Measurements from ENCODE around the gene CTTN. TPM values are rescaled to one million over a fixed set of nuclear protein-coding genes. Genes with fewer than 3 reads are reported as not detected.

The CTTN gene
- total RNA-seq, 1 experiment from 2014 or later, result 71.3 TPM

DNA sequence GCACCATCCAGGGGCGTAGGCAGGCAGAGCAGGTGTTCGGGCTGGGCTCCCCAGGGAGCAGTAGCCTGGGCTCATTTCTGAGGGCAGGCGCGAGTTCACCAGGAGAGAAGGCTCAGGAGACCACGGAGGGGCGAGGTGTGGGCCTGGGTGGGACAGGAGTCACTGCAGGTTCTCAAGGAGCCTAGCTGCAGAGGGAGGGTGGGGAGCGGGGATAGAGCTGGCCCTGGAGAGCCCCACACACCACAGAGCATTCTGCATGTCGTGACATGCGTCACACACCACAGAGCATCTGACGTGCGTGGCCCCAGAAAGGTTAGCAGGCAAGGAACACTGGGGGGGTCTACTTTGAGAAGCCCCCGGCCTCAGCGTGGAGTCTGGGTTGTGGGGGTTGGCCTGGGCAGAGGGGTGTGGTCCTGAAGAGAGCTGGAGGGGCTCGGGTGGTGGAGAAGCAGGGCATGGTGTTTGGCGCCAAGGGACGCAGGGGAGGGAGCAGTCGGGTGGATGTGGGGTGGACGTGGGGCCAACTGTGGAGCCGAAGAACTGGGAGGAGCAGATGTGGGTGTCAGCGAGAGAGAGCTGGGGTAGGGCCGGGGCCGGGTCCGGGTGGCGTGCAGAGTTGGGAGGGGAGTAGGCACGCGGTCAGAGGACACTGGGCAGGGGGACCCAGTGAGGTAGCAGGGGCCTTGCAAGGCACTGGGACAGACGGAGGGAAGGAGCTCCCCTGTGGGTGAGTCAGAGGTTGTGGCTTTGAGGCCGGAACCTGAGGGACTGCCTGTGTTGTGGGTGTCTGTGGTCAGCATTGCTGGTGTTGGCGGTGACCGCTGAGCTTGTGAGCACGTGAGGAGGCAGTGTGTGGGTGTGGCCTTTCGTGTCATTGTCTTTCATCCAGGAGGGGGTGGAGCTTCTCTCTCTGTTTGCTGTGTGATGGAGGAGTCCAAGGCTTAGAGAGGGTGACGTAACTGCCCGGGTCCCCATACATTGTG lies 25.5 kb downstream of the CTTN start:
- Histone ChIP-seq H3K27ac (no peak overlapping the region), H3K4me1 (no peaks in the 10 kb centered on the region), H3K27me3 (no peaks in the 10 kb centered on the region), H3K4me3 (no peak overlapping the region), H3K9me3 (replicated peaks) (no peaks in the 10 kb centered on the region), H3K36me3 (peaks cover 31% of the 10 kb centered on the region)
- DNase-seq, result peak; percentile 44 to 49

DNA sequence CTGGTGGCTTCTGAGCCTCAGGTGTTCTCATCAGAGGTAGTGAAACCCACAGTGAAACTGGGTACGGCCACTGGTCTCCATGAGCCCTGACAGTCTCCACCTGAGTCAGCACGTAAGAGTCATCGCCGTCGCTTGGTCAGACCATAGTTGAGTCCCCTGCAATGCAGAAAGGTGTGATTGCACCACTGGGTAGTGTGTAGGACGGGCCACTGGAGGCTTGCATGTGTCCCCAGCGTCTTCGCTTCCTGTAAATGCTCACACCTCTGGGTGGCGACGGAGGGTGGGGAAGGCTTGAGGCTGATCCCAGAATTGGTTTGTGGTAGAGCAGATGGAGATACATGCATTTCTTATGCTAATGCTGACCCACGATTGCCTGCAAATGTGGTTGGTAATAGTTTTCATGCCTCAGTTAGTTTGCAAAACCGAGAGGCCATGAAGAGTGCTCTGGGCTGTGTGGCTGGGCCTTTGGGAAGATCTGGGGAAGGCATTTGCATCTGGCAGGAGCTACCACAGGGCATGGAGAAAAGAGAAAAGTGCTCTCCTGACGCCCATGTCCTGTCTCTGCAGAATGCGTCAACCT lies 26.5 kb downstream of the CTTN start:
- no peak for DNase-seq
- Histone ChIP-seq H3K4me3 (no peak overlapping the region), H3K36me3 (peaks cover 30% of the 10 kb centered on the region), H3K4me1 (no peaks in the 10 kb centered on the region), H3K27me3 (no peaks in the 10 kb centered on the region), H3K9me3 (replicated peaks) (no peaks in the 10 kb centered on the region), H3K27ac (no peak overlapping the region)

DNA sequence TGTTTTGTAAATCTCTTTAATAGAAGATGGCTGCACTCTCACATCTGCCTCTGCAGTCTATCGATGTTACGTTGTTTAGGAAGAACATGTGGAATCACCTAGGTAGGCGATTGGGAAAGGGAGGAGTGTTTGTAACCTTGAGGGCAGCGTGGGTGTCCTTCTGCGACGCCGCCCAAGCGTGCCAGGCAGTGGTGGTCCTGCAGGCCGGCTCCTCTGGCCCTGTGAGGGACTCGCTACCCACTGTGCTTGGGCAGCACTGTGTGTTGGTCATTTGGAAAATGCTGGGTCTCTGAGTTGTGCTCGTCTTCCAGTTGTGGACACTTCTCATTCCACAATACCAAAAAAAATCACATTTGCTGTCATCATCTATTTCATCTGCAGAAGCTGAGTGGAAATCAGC lies 29.1 kb downstream of the CTTN start:
- Histone ChIP-seq H3K9me3 (replicated peaks) (no peaks in the 10 kb centered on the region), H3K4me1 (no peaks in the 10 kb centered on the region), H3K4me3 (no peak overlapping the region), H3K36me3 (peaks cover 18% of the 10 kb centered on the region; the same call in 1 of the 2 replicates), H3K27me3 (no peaks in the 10 kb centered on the region), H3K27ac (no peak overlapping the region)
- no peak for DNase-seq

DNA sequence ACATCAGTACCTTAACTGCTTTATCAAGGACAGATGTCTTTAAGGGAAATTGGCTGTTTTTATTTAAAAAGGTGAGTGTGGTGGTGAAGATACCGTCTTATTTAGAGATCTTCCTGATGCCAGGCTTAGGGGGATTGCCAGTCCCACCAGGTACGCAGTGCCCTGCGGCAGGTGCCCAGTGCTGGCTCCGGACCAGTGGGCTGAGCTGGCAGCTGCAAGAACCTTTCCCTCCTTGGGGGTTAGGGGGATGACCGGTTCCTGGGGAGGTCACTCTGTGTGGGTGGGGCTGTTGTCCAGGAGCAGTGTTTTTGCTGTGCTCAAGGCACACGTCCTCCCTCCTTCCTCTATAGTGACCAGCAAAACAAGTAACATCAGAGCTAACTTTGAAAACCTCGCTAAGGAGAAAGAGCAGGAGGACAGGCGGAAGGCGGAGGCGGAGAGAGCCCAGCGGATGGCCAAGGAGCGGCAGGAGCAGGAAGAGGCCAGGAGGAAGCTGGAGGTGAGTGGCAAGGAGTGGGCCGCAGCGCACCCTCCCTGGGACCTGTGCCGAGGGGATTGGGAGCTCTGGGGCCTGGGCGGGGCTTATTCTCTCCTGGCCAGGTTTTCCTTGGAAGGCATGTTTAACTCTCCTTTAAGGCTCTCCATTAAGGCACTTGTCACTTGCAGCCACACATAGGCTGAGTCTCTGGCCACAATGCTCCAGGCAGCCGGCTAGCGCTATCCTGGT lies 30.5 kb downstream of the CTTN start:
- peaks cover 13% of the 10 kb centered on the region; the same call in 1 of the 2 replicates for H3K36me3 ChIP-seq
- DNase-seq, result no peak
- peaks cover 4% of the 10 kb centered on the region; the same call in 1 of the 2 replicates for H3K4me1 ChIP-seq
- H3K4me3 ChIP-seq, result no peak overlapping the region
- no peaks in the 10 kb centered on the region for H3K9me3 ChIP-seq (replicated peaks)
- H3K27me3 ChIP-seq, result no peaks in the 10 kb centered on the region
- H3K27ac ChIP-seq, result no peak overlapping the region

DNA sequence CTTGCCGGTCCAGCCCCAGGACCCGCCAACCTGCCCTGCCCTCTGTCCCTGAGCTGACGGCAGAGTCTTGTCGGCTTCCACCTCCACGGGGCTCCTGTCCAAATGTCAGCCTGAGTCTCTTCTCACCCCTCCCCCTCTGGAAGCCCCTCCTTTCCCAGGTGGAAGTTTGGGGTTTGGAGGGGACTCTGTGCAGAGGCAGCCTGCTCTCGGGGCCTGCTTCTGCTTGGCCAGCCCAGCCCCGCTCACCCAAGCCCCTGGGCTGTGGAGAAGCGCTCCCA lies 31.0 kb downstream of the CTTN start:
- no peaks in the 10 kb centered on the region for H3K9me3 ChIP-seq (replicated peaks)
- H3K36me3 ChIP-seq, result peaks cover 15% of the 10 kb centered on the region; the same call in 1 of the 2 replicates
- H3K27ac ChIP-seq, result no peak overlapping the region
- H3K4me1 ChIP-seq, result peaks cover 9% of the 10 kb centered on the region
- H3K27me3 ChIP-seq, result no peaks in the 10 kb centered on the region
- H3K4me3 ChIP-seq, result no peak overlapping the region
- no peak for DNase-seq

DNA sequence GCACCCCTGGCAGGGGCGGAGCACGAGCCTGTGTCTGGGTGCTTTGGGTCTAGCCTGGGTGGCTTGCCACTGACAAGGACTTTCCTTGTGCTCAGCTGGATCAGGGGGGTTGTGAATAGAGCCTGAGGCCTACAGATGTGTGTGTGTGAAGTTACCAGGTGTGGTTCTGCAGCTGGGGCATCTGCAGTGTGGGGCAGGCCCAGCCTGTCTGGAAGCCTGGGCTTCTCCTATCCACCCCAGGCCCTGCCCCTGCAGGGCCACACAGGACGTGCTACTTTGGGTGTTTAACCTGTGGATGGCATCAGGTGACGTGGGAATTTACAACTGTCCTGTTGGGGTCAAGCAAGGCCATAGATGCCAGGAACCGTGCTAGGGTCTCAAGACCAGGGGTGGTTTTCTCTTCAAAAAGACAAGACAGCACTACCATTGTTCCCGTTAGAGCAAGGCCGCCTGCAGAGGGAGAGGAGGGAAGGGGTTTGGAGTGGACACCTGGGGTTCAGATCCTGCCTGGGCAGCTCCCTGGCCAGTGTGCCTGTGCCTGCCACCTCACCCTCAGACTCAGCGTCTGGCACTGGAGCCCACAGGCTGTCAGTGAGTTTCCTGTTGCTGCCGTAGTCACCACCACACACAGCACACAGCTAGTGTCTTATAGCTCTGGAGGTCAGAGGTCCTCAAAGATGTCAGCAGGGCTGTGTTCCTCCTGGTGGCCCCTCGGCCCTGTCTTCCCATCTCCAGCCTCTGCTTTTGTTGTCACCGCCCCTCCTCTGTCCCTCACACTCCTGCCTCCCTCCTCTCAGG lies 31.6 kb downstream of the CTTN start:
- DNase-seq, result no peak
- Histone ChIP-seq H3K4me3 (no peak overlapping the region), H3K36me3 (peaks cover 14% of the 10 kb centered on the region; the same call in 1 of the 2 replicates)

DNA sequence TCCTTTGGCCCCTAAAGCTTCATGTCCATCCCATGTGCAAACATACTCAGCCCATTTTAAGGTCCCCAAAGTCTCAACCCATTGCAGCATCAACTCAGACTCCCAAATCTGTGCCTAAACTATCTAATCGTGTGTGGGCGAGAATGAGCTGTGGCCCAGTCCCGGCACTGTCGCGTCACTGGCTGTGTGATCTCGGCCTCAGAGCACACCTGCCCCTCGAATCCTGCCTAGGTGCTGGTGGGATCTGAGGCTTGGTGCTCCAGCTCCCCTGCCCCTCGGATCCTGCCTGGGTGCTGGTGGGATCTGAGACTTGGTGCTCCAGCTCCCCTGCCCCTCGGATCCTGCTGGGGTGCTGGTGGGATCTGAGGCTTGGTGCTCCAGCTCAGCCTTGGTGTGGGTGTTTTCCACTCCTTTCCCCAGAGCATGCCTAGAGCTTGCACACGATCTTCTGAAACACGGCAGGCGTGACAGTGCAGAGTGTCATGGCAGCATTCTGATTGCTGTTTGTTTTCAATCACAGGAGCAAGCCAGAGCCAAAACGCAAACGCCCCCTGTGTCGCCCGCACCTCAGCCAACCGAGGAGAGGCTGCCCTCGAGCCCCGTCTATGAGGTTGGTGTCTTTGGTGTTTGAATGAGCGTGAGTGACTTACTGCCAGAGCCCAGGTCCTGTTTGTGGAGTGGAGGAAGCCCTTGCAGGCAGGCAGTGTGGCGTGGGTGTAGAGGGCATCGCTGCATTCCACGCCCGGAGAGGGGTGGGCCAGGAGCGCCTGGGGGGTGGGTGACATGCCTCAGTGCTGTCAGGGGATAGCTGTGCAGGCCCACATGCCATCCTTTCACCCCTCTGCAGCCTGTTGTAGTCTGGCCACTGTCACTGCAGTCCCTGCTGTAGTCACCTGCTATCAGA lies 32.6 kb downstream of the CTTN start:
- H3K4me3 ChIP-seq, result no peak overlapping the region
- H3K36me3 ChIP-seq, result peaks cover 17% of the 10 kb centered on the region; the same call in 1 of the 2 replicates
- H3K4me1 ChIP-seq, result peaks cover 19% of the 10 kb centered on the region
- H3K27me3 ChIP-seq, result no peaks in the 10 kb centered on the region
- DNase-seq, result no peak
- no peak overlapping the region for H3K27ac ChIP-seq
- H3K9me3 ChIP-seq (replicated peaks), result no peaks in the 10 kb centered on the region

More for the DNA sequence above, 31.6 kb downstream of the CTTN start:
- peaks cover 14% of the 10 kb centered on the region for H3K4me1 ChIP-seq
- H3K27ac ChIP-seq, result no peak overlapping the region
- no peaks in the 10 kb centered on the region for H3K9me3 ChIP-seq (replicated peaks)
- no peaks in the 10 kb centered on the region for H3K27me3 ChIP-seq

DNA sequence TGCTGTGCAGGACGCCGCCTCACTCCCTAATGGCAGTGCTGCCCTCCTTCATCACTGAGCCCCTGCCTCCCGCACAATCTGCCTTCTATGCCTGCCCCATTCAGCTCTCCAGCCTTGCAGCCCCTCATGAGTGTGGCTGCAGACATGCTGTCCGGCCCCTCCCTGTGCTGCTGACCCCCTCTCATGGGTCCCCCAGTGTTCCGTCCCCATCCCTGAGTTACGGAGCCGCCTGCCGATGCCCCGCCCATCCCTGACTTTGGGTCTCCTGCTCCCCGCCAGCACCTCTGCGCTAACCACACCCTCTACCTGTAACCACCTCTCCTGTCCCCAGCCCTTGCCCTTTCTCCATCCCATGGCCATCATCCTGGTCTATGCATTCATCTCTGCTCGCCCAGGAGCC lies 33.3 kb downstream of the CTTN start:
- Histone ChIP-seq H3K4me3 (no peak overlapping the region), H3K36me3 (peaks cover 20% of the 10 kb centered on the region; the same call in 1 of the 2 replicates), H3K4me1 (peaks cover 19% of the 10 kb centered on the region), H3K27ac (no peak overlapping the region), H3K9me3 (replicated peaks) (no peaks in the 10 kb centered on the region), H3K27me3 (no peaks in the 10 kb centered on the region)
- DNase-seq, result no peak

DNA sequence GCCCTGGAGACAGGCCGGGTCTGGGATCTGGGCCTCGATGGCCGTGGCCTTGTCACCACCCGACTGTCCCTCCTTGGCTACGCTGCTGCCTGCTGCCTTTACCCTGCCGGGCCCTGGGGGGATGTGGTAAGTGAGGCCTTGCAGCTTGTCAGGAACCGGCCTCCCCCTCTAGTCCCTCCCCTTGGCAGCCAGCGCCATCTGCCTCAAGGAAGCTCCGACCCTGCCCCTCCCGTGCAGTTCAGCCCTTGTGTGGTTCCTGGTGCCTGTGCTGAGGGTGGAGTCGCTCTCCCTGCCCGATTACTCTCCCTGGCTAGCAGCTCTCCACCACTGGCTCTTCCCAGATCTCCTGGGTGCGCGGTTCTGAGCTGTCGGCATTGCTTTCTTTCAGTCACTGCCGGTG lies 33.7 kb downstream of the CTTN start:
- Histone ChIP-seq H3K4me3 (no peak overlapping the region), H3K9me3 (replicated peaks) (no peaks in the 10 kb centered on the region), H3K4me1 (peaks cover 19% of the 10 kb centered on the region), H3K36me3 (peaks cover 25% of the 10 kb centered on the region; the same call in 1 of the 2 replicates), H3K27ac (no peak overlapping the region), H3K27me3 (no peaks in the 10 kb centered on the region)
- DNase-seq, result no peak

DNA sequence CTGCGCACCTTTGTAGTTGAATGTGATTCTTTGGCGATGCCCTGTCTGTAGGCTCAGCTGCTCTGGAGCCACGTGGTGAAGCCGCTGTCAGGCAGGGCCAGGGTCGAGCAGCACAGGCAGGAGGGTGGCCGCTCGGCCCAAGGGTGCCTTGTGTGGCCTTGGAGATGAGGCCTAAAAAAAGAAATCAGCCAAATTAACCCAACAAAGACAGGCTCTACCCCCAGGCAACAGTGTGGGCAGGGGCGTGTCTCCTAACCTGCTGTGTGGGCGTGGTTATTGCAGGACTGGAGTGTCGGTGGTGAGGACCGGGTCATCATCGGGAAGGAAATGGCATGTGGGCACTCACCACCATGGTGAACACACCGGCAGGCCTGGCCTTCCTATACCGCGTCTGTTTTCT lies 34.3 kb downstream of the CTTN start:
- H3K9me3 ChIP-seq (replicated peaks), result no peaks in the 10 kb centered on the region

DNA sequence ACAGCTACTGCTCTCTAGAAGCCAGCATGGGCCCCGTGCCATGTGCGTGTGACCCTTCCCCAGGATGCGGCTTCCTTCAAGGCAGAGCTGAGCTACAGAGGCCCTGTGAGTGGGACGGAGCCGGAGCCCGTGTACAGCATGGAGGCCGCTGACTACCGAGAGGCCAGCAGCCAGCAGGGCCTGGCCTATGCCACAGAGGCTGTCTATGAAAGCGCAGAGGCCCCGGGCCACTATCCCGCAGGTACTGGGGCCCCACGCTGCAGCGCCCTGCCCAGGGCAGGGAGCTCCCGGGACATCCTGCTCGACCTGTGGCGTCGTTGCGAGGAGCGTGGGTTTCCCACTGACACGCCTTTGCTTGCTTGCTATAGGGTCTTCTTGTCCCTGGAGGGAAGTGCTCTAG lies 34.7 kb downstream of the CTTN start:
- no peak overlapping the region for H3K27ac ChIP-seq
- H3K27me3 ChIP-seq, result no peaks in the 10 kb centered on the region
- H3K4me1 ChIP-seq, result peaks cover 19% of the 10 kb centered on the region
- H3K9me3 ChIP-seq (replicated peaks), result no peaks in the 10 kb centered on the region
- no peak for DNase-seq
- H3K36me3 ChIP-seq, result peaks cover 25% of the 10 kb centered on the region; the same call in 1 of the 2 replicates
- no peak overlapping the region for H3K4me3 ChIP-seq

More for the DNA sequence above, 34.3 kb downstream of the CTTN start:
- DNase-seq, result no peak
- Histone ChIP-seq H3K36me3 (peaks cover 25% of the 10 kb centered on the region; the same call in 1 of the 2 replicates), H3K27me3 (no peaks in the 10 kb centered on the region), H3K4me1 (peaks cover 19% of the 10 kb centered on the region), H3K4me3 (no peak overlapping the region), H3K27ac (no peak overlapping the region)

DNA sequence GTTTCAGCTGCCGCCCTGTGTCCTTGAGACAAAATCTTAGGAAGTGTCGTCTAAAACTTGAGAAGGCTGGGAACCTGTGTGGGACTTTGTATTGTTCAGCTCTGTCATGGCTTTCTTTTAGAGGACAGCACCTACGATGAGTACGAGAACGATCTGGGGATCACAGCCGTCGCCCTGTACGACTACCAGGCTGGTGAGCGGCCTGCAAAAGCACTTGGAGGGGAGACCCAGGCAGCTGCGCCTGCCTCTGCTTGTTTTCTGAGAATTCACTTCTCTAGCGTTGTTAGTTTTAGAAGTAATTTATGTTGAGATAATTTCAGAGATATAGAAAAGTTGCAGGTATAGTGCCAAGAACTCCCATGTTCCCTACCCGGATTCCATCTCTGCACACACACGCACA lies 35.2 kb downstream of the CTTN start:
- no peak for DNase-seq
- H3K4me1 ChIP-seq, result peaks cover 19% of the 10 kb centered on the region

More for the DNA sequence above, 35.2 kb downstream of the CTTN start:
- Histone ChIP-seq H3K36me3 (peaks cover 25% of the 10 kb centered on the region; the same call in 1 of the 2 replicates), H3K27ac (no peak overlapping the region; the same call in 1 of the 2 replicates), H3K27me3 (no peaks in the 10 kb centered on the region), H3K4me3 (no peak overlapping the region), H3K9me3 (replicated peaks) (no peaks in the 10 kb centered on the region)

All from SJCRH30 (cell line).